K562 (cell line): ENCODE results near the gene IMP4. TPM values are rescaled to one million over a fixed set of nuclear protein-coding genes. Genes with fewer than 3 reads are reported as not detected.
A peak's percentile ranks its signal among the peaks of the same experiment; 100 is the strongest.

ENCODE experiments used
- ATAC-seq: fragments of 200-7000 bp; cut with Tn5 transposase; 3 replicates; pipeline ENCODE4 v1.9.1; 2020; ENCODE audit warnings: moderate library complexity
- Bru-seq: library from RNA; stranded (reverse); fragments of 400-500 nt; gene quantifications from one replicate; lab custom pipeline; 2021; lab: Mats Ljungman, UMichigan
- BruChase-seq, 2 experiments: library from RNA; stranded (reverse); fragments of 400-500 nt; gene quantifications; one replicate each; lab custom pipeline; 2021; lab: Mats Ljungman, UMichigan
- BruUV-seq: library from RNA; stranded (reverse); fragments of 400-500 nt; replicated peaks from 2 replicates; lab custom pipeline; 2021; lab: Mats Ljungman, UMichigan
- CTCF ChIA-PET: fragments of 300-600 bp; formaldehyde crosslinking; extraction: SDS; loops from one replicate; lab custom pipeline; 2021; ENCODE audit warnings: low intra/inter-chr PET ratio; lab: Yijun Ruan, JAX
- POLR2A ChIA-PET: fragments of 300-600, 350-650 bp; sonication (Branson Sonifier 250); formaldehyde crosslinking; extraction: SDS; loops from one replicate; lab custom pipeline; 2021; ENCODE audit warnings: antibody characterized with exemption, inconsistent platforms; lab: Yijun Ruan, JAX
- DNase-seq, 4 experiments: peaks; one replicate each; pipeline versions ENCODE4 v3.0.0 to v3.0.0-alpha.2; 2011 to 2018; ENCODE audit warnings: low spot score in 3 of 4, mixed read lengths in 3 of 4; ENCODE audit errors: extremely low read depth in 1 of 4
- FAIRE-seq: peaks from 2 replicates; lab custom pipeline; 2011; peaks lifted over from hg19 to GRCh38; lab: Jason Lieb, UNC
- H2AFZ ChIP-seq: 2 replicates; pipeline ENCODE4 v1.6.0; 2011; ENCODE audit warnings: low read depth, low read length, control low read depth, inconsistent platforms
- H3K27ac ChIP-seq: fragments of 200-600 bp; 3 replicates; pipeline ENCODE4 v1.8.0; 2011; ENCODE audit warnings: low read depth, mild to moderate bottlenecking, control low read depth, inconsistent platforms, low read length, moderate library complexity, mixed read lengths; ENCODE audit errors: extremely low read depth
- H3K27me3 ChIP-seq, 2 experiments: fragments of 300-600 bp in 1 of 2; 2 replicates in 1 of 2; 3 replicates in 1 of 2; pipeline versions ENCODE4 v1.6.0 to v1.8.0; 2011; ENCODE audit warnings: inconsistent platforms in 2 of 2, low read length in 2 of 2, mild to moderate bottlenecking in 1 of 2, mixed read lengths in 1 of 2, moderate library complexity in 1 of 2; ENCODE audit not compliant: control insufficient read depth in 2 of 2, insufficient read depth in 2 of 2
- H3K36me3 ChIP-seq: fragments of 300-600 bp; 3 replicates; pipeline ENCODE4 v1.8.0; 2011; ENCODE audit warnings: mild to moderate bottlenecking, low read length, inconsistent platforms; ENCODE audit not compliant: control insufficient read depth, insufficient read depth
- H3K4me1 ChIP-seq, 2 experiments: fragments of 200-600 bp in 1 of 2; replicated peaks in 1 of 2; 2 replicates in 1 of 2; 3 replicates in 1 of 2; pipeline versions ENCODE4 v1.5.1 to v1.8.0; 2011; ENCODE audit warnings: inconsistent platforms in 2 of 2, low read length in 2 of 2, mild to moderate bottlenecking in 1 of 2, mixed read lengths in 1 of 2, moderate library complexity in 1 of 2; ENCODE audit not compliant: control insufficient read depth in 2 of 2, insufficient read depth in 2 of 2
- H3K4me2 ChIP-seq: 2 replicates; pipeline ENCODE4 v1.6.1; 2011; ENCODE audit warnings: low read length, control low read depth, inconsistent platforms, mixed read lengths; ENCODE audit not compliant: insufficient read depth
- H3K4me3 ChIP-seq: fragments of 200-600 bp; sonication (generic), shearing (Covaris generic); 2 replicates; pipeline ENCODE4 v1.5.1; 2016; ENCODE audit warnings: control low read depth, inconsistent platforms
- H3K79me2 ChIP-seq: fragments of 200-600 bp; 3 replicates; pipeline ENCODE4 v1.8.0; 2011; ENCODE audit warnings: low read length, inconsistent platforms; ENCODE audit not compliant: control insufficient read depth, insufficient read depth
- H3K9ac ChIP-seq, 2 experiments: 2 replicates each; pipeline versions ENCODE4 v1.6.0 to v1.6.1; 2011; ENCODE audit warnings: low read depth in 2 of 2, low read length in 2 of 2, control low read depth in 1 of 2, inconsistent platforms in 1 of 2, mild to moderate bottlenecking in 1 of 2, mixed read lengths in 1 of 2; ENCODE audit not compliant: insufficient read depth in 1 of 2
- H3K9me1 ChIP-seq: one replicate; pipeline ENCODE4 v1.6.0; 2011; ENCODE audit warnings: inconsistent platforms, mild to moderate bottlenecking, low read length, moderate library complexity; ENCODE audit not compliant: control insufficient read depth, insufficient read depth
- H3K9me3 ChIP-seq: replicated peaks from 2 replicates; pipeline ENCODE4 v1.5.1; 2011; ENCODE audit warnings: low read depth, low read length, inconsistent platforms; ENCODE audit not compliant: control insufficient read depth, insufficient read depth
- H4K20me1 ChIP-seq: replicated peaks from 2 replicates; pipeline ENCODE4 v1.6.1; 2011; ENCODE audit warnings: low read length, inconsistent platforms, mixed read lengths; ENCODE audit not compliant: control insufficient read depth, insufficient read depth
- CBX5 ChIP-seq: IDR thresholded peaks from 2 replicates; pipeline ENCODE4 v1.6.1; 2014; ENCODE audit warnings: low read depth, borderline replicate concordance
- ERF ChIP-seq: fragments of 450-650 bp; formaldehyde crosslinking; IDR thresholded peaks from 2 replicates; pipeline ENCODE4 v1.4.0; 2020; ENCODE audit warnings: mild to moderate bottlenecking, mixed read lengths
- KLF13 ChIP-seq: fragments of 450-650 bp; IDR thresholded peaks from 2 replicates; pipeline ENCODE4 v1.6.1; 2016; ENCODE audit warnings: missing genetic modification characterization, low read depth, mild to moderate bottlenecking, missing compliant biosample characterization, moderate library complexity, borderline replicate concordance
- MEF2A ChIP-seq: IDR thresholded peaks from 2 replicates; pipeline ENCODE4 v1.6.1; 2011; ENCODE audit warnings: low read depth, mild to moderate bottlenecking, low read length, moderate library complexity; ENCODE audit not compliant: control insufficient read depth
- ZNF184 ChIP-seq: sonication (generic); formaldehyde crosslinking; IDR thresholded peaks from 2 replicates; pipeline ENCODE4 v1.5.0; 2020; ENCODE audit warnings: missing genetic modification reagents
- WGBS: fragments of 100-300 bp; shearing (Covaris generic); methylation state at CpG from one replicate; pipeline ENCODE4 v1.1.6; 2016; ENCODE audit warnings: low coverage, mixed read lengths; ENCODE audit not compliant: insufficient coverage; ENCODE audit errors: missing lambda C conversion rate; 5-methylcytosine and 5-hydroxymethylcytosine counted together
- in situ Hi-C: fragments of 300-500 bp; cut with MboI; formaldehyde crosslinking; loops from 4 replicates; pipeline ENCODE4 v1.15.0; 2018; ENCODE audit warnings: inconsistent platforms, mixed read lengths
- intact Hi-C: fragments of 100-400 bp; cut with micrococcal nuclease; formaldehyde crosslinking; loops from 2 replicates; pipeline ENCODE4 v1.14.2; 2022
- long read RNA-seq, 3 experiments: library from polyadenylated mRNA in 2 of 3; library from RNA in 1 of 3; unstranded in 2 of 3; stranded (forward) in 1 of 3; transcript quantifications; one replicate each; pipeline ENCODE4 v2.0.0, GENCODE V29; 2019 to 2022
- polyA minus RNA-seq, 3 experiments: library from RNA; depleted of rRNA, polyadenylated mRNA; stranded (reverse); fragments of >200 nt; gene quantifications; 2 replicates each; pipeline ENCODE4 v1.2.3, GENCODE V29; 2011
- polyA plus RNA-seq, 8 experiments: library from polyadenylated mRNA; depleted of rRNA in 4 of 8; stranded (reverse) in 5 of 8; unstranded in 3 of 8; fragments of >200 nt; fragmentation: Nextera tagmentation in 2 of 8; fragmentation: Illumina TruSeq in 1 of 8; extraction: Ambion mirVana in 2 of 8; extraction: Trizol in 1 of 8; gene quantifications; 2 replicates each; pipeline versions ENCODE4 v1.2.1 to v1.2.3, GENCODE V29; 2011 to 2014; ENCODE audit warnings: inconsistent platforms in 1 of 8, missing spikeins in 1 of 8
- total RNA-seq, 7 experiments: library from RNA; depleted of rRNA in 6 of 7; stranded (reverse); fragments of >200 nt in 6 of 7; fragmentation: Illumina TruSeq in 2 of 7; extraction: Trizol in 2 of 7; gene quantifications; 2 replicates each; pipeline versions ENCODE4 v1.2.1 to v1.2.3, GENCODE V29; 2011 to 2021; ENCODE audit warnings: low replicate concordance in 1 of 7
- TF ChIP-seq, protein P1 (sequence below): sonication (generic); formaldehyde crosslinking; IDR thresholded peaks from 2 replicates; pipeline ENCODE4 v1.8.0; 2023; ENCODE audit warnings: missing genetic modification reagents, mild to moderate bottlenecking, borderline replicate concordance

IMP4 gene, protein sequence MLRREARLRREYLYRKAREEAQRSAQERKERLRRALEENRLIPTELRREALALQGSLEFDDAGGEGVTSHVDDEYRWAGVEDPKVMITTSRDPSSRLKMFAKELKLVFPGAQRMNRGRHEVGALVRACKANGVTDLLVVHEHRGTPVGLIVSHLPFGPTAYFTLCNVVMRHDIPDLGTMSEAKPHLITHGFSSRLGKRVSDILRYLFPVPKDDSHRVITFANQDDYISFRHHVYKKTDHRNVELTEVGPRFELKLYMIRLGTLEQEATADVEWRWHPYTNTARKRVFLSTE
- total RNA-seq (2011; cell fraction: chromatin; rRNA removed; ENCODE audit: low replicate concordance), result 74.0 and 256 TPM in 2 replicates
- total RNA-seq (2011; cell fraction: nucleolus; rRNA removed), result 209 and 220 TPM in 2 replicates
- total RNA-seq (2011; cell fraction: nucleoplasm; rRNA removed), result 139 and 147 TPM in 2 replicates
- 187 and 239 TPM in 2 replicates for total RNA-seq (2014; rRNA removed)
- 42.1 and 52.9 TPM in 2 replicates for total RNA-seq (2014; rRNA removed; fragmentation: Illumina TruSeq; extraction: Trizol)
- 97.8 and 103 TPM in 2 replicates for total RNA-seq (2015; rRNA removed; fragmentation: Illumina TruSeq; extraction: Trizol)
- 164 and 167 TPM in 2 replicates for total RNA-seq (2021)
- polyA plus RNA-seq (2011; rRNA removed), result 127 and 158 TPM in 2 replicates
- 271 and 517 TPM in 2 replicates for polyA plus RNA-seq (2011; cell fraction: cytosol; rRNA removed)
- polyA plus RNA-seq (2011; cell fraction: nucleus; rRNA removed), result 407 and 557 TPM in 2 replicates
- polyA plus RNA-seq (2012), result 134 and 149 TPM in 2 replicates
- 100.0 and 155 TPM in 2 replicates for polyA plus RNA-seq (2014; fragmentation: Illumina TruSeq; extraction: Trizol)
- polyA plus RNA-seq (2014; fragmentation: Nextera tagmentation; extraction: Ambion mirVana), result 10 to 100 TPM; 35.4 to 53.3 TPM
- 209 and 231 TPM in 2 replicates for polyA plus RNA-seq (2014; rRNA removed)
- 51.7 and 70.1 TPM in 2 replicates for polyA minus RNA-seq (2011; rRNA and poly(A)+ RNA removed)
- polyA minus RNA-seq (2011; cell fraction: cytosol; rRNA and poly(A)+ RNA removed), result 78.1 and 83.2 TPM in 2 replicates
- polyA minus RNA-seq (2011; cell fraction: nucleus; rRNA and poly(A)+ RNA removed), result 115 and 121 TPM in 2 replicates
- percentile 91 among the genes with signal in this experiment for Bru-seq, nascent RNA
- percentile 84 among the genes with signal in this experiment for BruChase-seq, experiment 1, labeled RNA remaining after a 2-hour chase
- percentile 85 among the genes with signal in this experiment for BruChase-seq, experiment 2, labeled RNA remaining after a 6-hour chase
- long read RNA-seq, experiment 1, transcript IMP4-208 (8 exons, 2,379 nt), result minor isoform, 111 of 598 reads
- long read RNA-seq, experiment 1, transcript IMP4-201 (9 exons, 1,740 nt), result major isoform, 189 of 598 reads
- long read RNA-seq, experiment 1, transcript IMP4-214 (3 exons, 512 nt), result minor isoform, 16 of 598 reads
- long read RNA-seq, experiment 1, transcript IMP4-202 (9 exons, 822 nt), result minor isoform, 106 of 598 reads
- long read RNA-seq, experiment 1, partial matches to known transcripts, result 107 of 598 reads
- long read RNA-seq, experiment 1, other reads (novel, unspliced or antisense), result 64 of 598 reads
- long read RNA-seq, experiment 2, transcript IMP4-201 (9 exons, 1,740 nt), result minor isoform, 33 of 128 reads
- long read RNA-seq, experiment 2, transcript IMP4-202 (9 exons, 822 nt), result minor isoform, 13 of 128 reads
- long read RNA-seq, experiment 2, transcript IMP4-208 (8 exons, 2,379 nt), result major isoform, 42 of 128 reads
- long read RNA-seq, experiment 2, transcript IMP4-214 (3 exons, 512 nt), result minor isoform, 5 of 128 reads
- long read RNA-seq, experiment 2, partial matches to known transcripts, result 11 of 128 reads
- long read RNA-seq, experiment 2, other reads (novel, unspliced or antisense), result 23 of 128 reads
- long read RNA-seq, experiment 3, transcript IMP4-201 (9 exons, 1,740 nt), result major isoform, 93 of 237 reads
- long read RNA-seq, experiment 3, transcript IMP4-208 (8 exons, 2,379 nt), result minor isoform, 57 of 237 reads
- long read RNA-seq, experiment 3, transcript IMP4-202 (9 exons, 822 nt), result minor isoform, 54 of 237 reads
- long read RNA-seq, experiment 3, partial matches to known transcripts, result 9 of 237 reads
- long read RNA-seq, experiment 3, other reads (novel, unspliced or antisense), result 21 of 237 reads

- Histone ChIP-seq H2AFZ (peak within 1 kb of the TSS; percentile 95), H3K4me3 (peak within 1 kb of the TSS; percentile 59), H4K20me1 (no peaks in the 10 kb centered on the region), H3K9me1 (no peaks in the 10 kb centered on the region), H3K36me3 (peaks cover 56% of the 10 kb centered on the region), H3K4me2 (peak within 1 kb of the TSS; percentile 67), H3K4me1 (peaks cover 33 to 52% of the 10 kb centered on the region in 2 experiments), H3K27me3 (no peaks in the 10 kb centered on the region), H3K79me2 (peaks cover 48% of the 10 kb centered on the region), H3K27ac (peak within 1 kb of the TSS; percentile 78), H3K9me3 (no peaks in the 10 kb centered on the region), H3K9ac (peak within 1 kb of the TSS; percentile 57 to 96)
- FAIRE-seq (peak; percentile 99), DNase-seq (peak; percentile 82 to 99 (median 88)), ATAC-seq (peak; percentile 88)
- intact Hi-C loops, result loop anchor here (1.0 to 10.0 kb wide), 4 partner anchors 30 to 865 kb away; partner anchors contain the start of genes MZT2B, POTEE and SMPD4
- in situ Hi-C loops, result loop anchor here (25.0 kb wide), 2 partner anchors 895 to 1170 kb away; no protein-coding TSS in a partner anchor
- POLR2A ChIA-PET, result interaction anchor here (0.8 to 6.1 kb wide), 10 partner anchors 9 to 194 kb away, joined by 3 to 63 read pairs (median 4); partner anchors contain the start of gene PTPN18
- BruUV-seq, result TSS peak; percentile 49
- under 1% methylated on average over 47 of the region's 60 CpGs for WGBS
- CTCF ChIA-PET, result no interaction called here
- TF ChIP-seq MEF2A (no peak), CBX5 (no peak), ERF (CRISPR knock-in tag) (no peak), KLF13 (tag) (no peak), ZNF184 (no peak)
- TF ChIP-seq, protein P1, sequence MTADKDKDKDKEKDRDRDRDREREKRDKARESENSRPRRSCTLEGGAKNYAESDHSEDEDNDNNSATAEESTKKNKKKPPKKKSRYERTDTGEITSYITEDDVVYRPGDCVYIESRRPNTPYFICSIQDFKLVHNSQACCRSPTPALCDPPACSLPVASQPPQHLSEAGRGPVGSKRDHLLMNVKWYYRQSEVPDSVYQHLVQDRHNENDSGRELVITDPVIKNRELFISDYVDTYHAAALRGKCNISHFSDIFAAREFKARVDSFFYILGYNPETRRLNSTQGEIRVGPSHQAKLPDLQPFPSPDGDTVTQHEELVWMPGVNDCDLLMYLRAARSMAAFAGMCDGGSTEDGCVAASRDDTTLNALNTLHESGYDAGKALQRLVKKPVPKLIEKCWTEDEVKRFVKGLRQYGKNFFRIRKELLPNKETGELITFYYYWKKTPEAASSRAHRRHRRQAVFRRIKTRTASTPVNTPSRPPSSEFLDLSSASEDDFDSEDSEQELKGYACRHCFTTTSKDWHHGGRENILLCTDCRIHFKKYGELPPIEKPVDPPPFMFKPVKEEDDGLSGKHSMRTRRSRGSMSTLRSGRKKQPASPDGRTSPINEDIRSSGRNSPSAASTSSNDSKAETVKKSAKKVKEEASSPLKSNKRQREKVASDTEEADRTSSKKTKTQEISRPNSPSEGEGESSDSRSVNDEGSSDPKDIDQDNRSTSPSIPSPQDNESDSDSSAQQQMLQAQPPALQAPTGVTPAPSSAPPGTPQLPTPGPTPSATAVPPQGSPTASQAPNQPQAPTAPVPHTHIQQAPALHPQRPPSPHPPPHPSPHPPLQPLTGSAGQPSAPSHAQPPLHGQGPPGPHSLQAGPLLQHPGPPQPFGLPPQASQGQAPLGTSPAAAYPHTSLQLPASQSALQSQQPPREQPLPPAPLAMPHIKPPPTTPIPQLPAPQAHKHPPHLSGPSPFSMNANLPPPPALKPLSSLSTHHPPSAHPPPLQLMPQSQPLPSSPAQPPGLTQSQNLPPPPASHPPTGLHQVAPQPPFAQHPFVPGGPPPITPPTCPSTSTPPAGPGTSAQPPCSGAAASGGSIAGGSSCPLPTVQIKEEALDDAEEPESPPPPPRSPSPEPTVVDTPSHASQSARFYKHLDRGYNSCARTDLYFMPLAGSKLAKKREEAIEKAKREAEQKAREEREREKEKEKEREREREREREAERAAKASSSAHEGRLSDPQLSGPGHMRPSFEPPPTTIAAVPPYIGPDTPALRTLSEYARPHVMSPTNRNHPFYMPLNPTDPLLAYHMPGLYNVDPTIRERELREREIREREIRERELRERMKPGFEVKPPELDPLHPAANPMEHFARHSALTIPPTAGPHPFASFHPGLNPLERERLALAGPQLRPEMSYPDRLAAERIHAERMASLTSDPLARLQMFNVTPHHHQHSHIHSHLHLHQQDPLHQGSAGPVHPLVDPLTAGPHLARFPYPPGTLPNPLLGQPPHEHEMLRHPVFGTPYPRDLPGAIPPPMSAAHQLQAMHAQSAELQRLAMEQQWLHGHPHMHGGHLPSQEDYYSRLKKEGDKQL (CRISPR knock-in tag), result no peak
Observed at GRCh38 chr2:130342533-130343275, at the start of gene IMP4. TSS of gene IMP4 (plus strand) at chr2:130342897. CDS start at chr2:130342933, 36 bp downstream.
